HL-60/S4 treated with phorbol 12-myristate 13-acetate at 8.2 ng/mL for 4 days and 3 days (cell line): Measurements from ENCODE around the gene ARHGAP28.

Experiments used
- in situ Hi-C: fragments of 300-500 bp; cut with MboI; formaldehyde crosslinking; loops from 2 replicates; pipeline ENCODE4 v1.15.0; 2022; ENCODE audit warnings: low sequenced_read_pairs

ARHGAP28 gene

DNA sequence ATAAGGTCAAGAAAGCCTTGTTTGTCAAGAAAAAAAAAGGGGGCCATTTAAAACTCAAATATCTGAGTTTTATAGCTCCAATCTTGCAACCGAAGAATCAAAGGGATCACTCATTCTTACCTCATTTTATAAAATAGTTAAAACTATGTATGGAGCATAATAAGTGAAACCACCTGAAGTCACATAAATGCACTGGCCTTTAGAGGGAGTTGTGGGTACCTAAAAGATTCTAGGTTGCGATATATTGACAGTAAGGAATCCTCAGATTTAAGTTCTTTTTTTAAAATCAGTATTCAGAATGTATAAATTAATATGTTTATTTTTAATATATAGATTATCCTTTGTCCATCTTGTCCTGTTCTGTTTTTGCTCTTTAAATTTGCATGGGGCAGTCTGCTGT, 3.4 kb downstream of the ARHGAP28 start:
- in situ Hi-C loops: no loop called here

DNA sequence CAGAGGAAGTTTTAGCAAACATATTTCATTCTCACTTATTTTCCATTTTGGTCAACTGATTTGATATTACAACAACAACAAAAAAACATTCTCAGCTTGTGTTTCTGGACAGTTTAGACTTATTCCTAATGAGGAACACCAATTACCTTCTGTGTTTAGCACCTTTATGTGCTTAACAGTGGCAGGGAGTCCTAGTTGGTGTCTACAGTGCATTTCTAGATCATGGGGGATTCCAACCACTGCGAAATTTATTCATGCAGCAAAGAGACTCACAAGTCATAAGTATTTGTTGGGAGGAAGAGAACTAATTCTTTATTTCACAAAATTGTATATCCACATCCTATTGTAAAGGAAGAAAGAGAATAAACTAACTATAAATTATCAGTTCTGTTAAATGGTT, 4.2 kb downstream of the ARHGAP28 start:
- in situ Hi-C loops: no loop called here

GRCh38 chr18:6734726-6735430, 5.4 kb downstream of the ARHGAP28 start:
- in situ Hi-C loops: no loop called here

DNA sequence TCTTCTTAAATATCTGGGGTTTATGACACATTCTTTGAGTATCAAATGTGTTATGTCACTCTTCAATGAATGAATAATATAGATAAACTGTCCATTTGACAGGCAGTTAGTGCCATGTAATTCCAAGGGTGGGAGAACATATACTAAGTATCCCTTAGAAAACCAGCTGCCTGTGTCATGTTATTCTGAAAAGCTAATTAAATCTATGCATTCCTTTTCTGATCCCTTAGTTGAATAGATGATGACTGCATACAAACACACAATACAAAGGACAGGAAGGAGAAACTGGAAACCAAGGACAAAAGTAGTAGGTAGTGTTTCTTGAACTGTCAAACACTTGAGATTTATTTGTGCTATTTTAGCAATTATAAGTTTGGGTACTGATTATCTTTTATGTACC, 8.3 kb downstream of the ARHGAP28 start:
- in situ Hi-C loops: no loop called here

- in situ Hi-C loops: no loop called here
Observed at GRCh38 chr18:6738622-6739021, 9.1 kb downstream of the ARHGAP28 start.

- in situ Hi-C loops: no loop called here
Observed at GRCh38 chr18:6741232-6741663, 11.7 kb downstream of the ARHGAP28 start.

DNA sequence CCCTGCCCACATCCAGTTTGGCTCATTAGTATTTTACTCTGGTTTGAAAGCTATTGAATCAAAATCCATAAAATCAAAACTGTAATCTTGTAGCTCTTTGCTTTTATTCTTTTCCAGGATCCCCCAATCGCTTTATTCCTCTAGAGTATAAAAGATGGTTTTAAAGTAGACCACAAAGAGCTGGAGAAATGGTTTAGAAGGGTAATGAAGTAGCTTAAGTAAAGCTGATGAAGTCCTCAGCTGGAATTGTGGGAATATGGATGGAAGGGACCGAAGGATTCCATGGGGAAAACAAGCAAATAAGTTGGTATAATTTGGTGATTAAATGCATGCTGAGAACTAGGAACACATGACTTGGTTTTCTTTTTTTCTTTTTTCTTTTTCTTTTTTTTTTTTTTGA, 12.3 kb downstream of the ARHGAP28 start:
- in situ Hi-C loops: no loop called here

DNA sequence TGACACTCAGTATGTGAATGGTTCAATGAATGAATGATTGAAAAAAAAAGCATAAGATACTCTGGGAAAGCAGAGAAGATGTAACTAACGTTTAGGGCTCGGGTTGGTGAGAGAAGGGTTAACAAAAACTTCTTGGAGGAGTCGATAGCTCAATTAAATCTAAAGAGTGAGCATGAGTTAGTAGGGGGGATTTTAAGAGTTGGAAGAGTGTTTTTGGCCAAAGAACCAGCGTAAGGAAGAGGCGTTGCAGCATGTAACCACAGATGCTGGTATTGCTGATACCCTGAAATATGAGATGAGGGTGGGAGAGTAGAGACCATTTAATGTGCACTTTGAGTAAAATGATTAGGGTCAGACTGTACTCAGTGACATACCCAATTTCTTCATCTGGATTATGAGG, 14.5 kb downstream of the ARHGAP28 start:
- in situ Hi-C loops: no loop called here

DNA sequence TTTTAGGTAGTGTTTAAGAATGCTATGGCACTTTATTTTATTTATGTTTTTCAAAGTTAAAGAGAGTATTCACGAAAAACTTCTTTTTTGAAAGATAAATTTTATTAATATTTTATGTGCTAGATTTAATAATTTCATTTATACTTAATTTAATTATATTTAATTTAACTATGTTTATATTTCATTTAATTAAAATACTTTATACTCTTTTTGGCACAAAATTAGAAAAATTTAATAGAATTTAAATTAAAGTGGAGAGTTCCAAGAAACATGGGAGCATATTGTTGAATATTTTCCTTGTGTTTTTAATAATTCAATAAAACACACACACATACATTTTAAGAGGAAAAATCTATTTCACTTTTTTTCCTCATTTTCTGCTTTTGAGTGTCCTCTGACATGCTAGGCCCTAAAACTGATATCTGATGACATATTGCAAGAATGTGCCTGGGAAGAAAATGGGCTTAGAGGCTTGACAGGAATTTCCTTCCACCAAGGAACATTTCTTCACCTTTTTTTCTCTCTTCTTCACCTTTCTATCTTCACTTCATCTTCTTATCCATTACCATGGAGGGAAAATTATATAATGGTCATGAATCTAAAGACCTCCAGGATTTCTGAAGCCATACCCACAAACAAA, 15.4 kb downstream of the ARHGAP28 start:
- in situ Hi-C loops: no loop called here

- in situ Hi-C loops: no loop called here
Observed at GRCh38 chr18:6745504-6746031, 16.1 kb downstream of the ARHGAP28 start.

DNA sequence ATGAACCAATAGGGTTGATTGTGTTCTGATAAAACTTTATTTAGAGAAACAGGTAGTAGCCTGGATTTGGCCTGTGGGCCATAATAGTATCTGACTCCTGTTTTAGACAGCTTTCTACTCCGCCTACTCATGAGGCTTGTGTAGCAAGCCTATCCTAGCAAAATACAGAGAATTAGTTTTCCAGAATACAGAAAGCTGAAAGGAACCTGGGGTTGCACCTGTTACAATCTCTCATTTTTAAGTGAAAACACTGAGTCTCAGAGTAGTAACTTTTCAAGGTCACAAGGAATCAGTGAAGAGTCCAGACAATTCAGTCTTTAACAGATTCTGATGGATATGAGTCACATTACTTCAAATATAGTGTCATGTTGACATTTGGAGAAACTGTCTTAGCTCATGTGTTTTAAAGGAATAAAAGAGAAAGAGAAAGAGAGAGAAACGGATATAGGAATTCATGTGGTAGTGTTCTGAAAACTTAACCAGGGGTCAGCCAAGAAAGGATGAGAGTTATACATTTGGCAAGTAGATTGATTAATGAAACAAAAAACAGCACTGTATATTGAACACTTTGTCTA, 17.0 kb downstream of the ARHGAP28 start:
- in situ Hi-C loops: no loop called here

DNA sequence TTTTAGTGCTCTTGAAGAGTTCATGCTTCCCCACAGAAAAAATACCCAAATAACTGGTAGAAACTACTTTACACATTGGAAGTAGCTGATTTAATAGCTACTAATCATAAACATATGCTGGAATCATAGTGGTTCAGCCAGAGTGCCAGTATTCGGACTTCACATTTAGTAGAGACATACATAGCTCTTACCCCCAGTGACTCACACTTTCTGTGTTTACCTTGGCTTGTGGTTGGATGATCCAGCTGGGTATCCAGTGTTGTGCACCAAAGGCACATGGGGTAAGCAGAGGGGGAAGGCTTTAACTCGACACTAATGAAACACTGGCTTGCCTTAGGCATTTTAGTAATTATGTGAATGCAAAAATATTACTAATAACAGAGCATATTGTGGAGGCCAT, 18.1 kb downstream of the ARHGAP28 start:
- in situ Hi-C loops: no loop called here

GRCh38 chr18:6748241-6748640, 18.7 kb downstream of the ARHGAP28 start:
- in situ Hi-C loops: no loop called here

- in situ Hi-C loops: no loop called here
Observed at GRCh38 chr18:6750411-6750810, 20.9 kb downstream of the ARHGAP28 start.

DNA sequence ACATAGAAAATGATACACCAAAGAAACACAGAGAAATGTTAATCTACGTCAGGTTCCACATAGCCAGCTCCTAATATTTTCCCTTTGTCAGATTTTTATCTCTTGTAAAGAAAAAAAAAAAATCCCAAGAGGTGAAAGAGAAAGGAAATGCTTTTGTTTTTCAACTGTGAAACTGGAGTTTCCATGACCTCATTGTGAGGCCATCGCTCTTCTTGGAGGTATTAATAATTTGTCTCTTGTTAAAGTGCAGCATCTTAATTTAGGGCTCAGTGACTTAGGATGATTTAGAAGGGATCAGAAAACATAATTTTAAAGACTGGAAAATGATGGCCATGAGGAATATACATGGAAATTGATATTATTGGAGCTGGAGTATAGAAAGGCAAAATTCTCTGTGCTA, 21.7 kb downstream of the ARHGAP28 start:
- in situ Hi-C loops: no loop called here

DNA sequence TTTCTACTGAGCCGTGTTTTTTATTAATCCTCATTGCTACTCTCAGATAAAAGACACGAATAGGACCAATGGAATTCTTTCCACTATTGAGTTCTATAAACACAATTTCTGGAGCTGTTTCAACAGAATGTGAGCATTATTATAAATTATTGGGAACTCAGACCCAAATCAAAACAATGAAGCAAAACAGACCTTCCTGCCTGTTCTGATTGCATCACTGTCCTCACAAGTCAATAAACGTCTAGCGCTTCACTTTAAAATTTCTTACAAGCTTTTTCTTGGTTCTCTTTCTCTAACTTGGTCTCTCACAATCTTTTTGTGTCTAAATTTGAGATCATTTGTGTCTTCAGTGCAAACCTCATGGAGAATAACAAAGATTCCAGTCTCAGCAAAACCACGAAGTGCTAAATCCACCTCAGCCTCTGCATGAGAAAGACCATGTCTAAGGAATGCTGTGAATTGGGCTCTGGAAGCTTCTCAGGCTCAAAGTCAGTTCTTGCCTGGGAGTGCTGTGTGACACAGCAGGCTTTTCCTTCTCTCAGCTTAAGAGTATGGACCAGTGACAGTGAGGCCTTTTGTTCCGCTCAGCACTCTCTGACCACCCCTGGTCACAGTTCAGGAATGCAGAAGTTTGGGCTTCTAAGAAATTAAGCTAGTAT, 22.8 kb downstream of the ARHGAP28 start:
- in situ Hi-C loops: no loop called here

- in situ Hi-C loops: no loop called here
Observed at GRCh38 chr18:6755107-6755506, 25.6 kb downstream of the ARHGAP28 start.

DNA sequence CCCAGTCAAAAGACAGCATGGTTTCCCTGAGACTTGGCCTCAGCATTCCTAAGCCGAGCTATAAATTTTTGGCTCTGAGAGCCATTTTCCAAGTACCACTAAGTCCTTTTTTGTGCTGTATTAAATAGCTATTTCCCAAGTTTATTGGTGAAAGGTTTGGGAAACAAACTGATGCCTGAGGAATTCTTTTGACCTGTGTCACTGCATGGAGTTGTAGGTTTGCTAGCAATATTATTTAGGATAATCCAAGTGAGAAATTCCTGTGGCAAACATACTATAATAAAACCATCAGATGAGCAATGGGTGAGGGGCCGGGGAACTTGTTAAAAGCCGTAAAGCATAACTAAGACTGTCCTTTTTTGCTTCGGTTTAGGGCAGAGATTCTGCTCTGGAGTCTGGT, 28.4 kb downstream of the ARHGAP28 start:
- in situ Hi-C loops: no loop called here

DNA sequence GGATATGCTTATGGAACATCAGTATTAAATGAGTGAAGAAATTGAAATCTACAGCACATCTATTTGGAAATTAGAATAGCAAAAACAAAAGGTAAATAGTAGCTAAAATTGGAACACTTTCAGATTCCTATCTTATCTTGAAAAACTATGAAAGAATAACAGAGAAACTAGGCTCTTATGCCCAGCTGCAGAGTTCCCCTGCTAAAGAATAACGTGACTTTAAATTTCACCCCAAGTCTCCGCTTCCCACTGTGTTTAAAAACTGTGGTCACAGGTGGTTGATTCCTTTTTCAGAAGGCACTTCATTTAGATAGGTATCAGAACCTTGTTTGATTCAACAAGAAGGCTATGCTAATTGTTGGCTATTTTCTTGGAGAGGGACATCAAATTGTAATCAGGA, 30.1 kb downstream of the ARHGAP28 start:
- in situ Hi-C loops: no loop called here

DNA sequence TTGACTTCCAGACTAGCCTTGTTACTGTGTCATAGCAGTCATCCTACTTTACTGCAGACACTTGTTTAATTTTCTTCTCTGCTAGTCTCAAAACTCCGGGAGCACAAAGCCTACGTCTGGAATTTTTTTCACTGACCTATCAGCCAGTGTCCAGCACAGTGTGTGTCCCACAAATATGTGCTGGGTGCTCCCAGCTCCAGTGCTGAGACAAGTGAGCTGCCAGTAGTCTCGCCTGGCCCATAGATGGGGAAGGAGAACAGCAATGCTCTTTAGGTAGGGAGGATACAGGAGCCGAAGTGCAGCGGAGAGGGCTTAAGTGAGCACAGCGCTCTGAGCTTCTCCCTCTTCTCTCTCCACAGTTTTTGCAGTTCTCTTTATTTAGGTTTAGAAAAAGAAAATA, 34.0 kb downstream of the ARHGAP28 start:
- in situ Hi-C loops: no loop called here

GRCh38 chr18:6764382-6764781, 34.9 kb downstream of the ARHGAP28 start:
- in situ Hi-C loops: no loop called here

- in situ Hi-C loops: no loop called here
Observed at GRCh38 chr18:6773777-6774176, 44.3 kb downstream of the ARHGAP28 start.
